Iris pigment epithelial cell (primary cell): ENCODE results near the gene KCNA10.
A peak's percentile ranks its signal among the peaks of the same experiment; 100 is the strongest.

ENCODE experiments used
- DNase-seq: peaks from one replicate; pipeline ENCODE4 v3.0.0-alpha.2; 2011; ENCODE audit warnings: low read depth

Gene KCNA10

GRCh38 chr1:110519125-110519810, at the start of gene KCNA10:
TSS of gene KCNA10 (minus strand) at chr1:110519175. CDS start at chr1:110518787, 388 bp downstream.
- no peak for DNase-seq

GRCh38 chr1:110566836-110567235, 47.9 kb upstream of the KCNA10 start:
- no peak for DNase-seq

DNA sequence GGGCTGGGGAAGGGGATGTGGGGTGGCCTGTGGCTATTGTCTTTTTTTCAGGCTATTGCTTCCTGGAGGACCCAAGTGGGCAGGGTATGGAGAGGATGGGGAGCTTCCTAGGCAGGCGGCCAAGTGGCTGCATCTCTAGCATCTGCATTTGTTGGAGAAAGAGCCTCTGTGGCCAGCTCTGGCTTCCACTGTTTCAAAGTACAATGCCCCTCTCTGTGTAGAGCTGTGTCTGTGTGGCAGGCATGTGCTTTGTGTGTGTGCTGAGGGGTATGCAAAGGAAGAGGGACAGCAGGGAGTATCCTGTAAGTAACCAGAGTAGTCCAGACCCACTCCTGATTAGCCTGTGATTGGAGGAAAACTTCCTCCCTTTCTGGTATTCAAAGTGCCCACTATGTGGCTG, 46.6 kb upstream of the KCNA10 start:
- no peak for DNase-seq

GRCh38 chr1:110563089-110563488, 44.1 kb upstream of the KCNA10 start:
- DNase-seq, result no peak

DNA sequence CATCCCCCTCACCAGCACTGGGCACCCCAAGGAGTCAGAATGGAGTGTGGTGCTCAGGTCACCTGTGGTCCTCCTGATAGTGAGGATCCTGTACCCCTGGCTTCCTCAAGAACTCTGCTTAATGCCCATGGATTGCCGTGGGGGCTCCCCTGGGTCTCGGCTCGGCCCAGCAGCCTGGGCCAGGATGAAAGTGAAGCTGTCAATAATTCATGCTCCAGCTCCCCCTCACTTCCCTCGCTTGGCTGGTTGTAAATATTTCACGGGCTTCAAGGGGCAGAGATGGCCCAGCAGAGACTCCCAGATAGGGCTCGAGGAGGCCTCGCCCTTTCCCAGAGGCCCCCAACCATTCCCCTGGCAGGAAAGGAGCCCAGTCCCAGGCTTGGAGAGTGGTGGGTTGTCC, 42.6 kb upstream of the KCNA10 start:
- DNase-seq, result no peak

DNA sequence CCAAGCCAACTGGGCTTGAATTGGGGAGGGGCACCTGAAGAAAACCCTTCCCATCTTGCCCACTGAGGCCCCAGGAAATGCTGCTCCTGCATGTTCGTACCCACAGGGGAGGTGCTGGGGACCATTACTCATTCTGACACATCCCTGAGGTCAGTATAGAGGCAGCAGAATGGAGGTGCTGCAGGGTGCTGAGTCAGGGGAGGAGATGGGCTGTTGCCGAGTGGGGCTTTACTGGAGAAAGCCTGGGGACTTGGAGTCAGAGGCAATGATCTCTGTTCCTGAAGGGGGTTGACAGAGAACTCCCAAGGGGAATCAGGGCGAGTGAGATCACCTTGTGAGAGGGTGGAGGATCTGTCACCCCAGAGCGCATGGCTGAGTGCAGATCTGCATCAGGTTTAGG, 40.2 kb upstream of the KCNA10 start:
- DNase-seq, result no peak

DNA sequence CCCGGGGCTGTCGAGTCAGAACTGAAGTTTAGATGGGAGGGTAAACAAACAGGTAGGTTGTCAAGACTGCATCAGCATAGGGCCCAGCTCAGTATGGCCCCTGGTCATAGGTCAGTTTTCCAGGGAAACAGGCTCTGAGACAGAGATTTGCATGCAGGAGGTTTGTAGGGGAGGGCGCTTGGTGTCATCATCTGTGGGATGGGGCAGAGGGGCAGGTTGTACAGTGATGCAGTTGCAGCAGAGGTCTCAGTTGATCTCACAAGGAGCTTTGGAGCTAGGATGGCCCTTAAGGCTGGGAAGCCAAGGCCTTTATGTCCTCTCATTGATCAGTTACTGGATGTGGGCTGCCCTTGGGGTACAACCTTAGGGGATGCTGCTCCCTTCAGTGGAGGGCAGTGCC, 38.5 kb upstream of the KCNA10 start:
- DNase-seq, result no peak

DNA sequence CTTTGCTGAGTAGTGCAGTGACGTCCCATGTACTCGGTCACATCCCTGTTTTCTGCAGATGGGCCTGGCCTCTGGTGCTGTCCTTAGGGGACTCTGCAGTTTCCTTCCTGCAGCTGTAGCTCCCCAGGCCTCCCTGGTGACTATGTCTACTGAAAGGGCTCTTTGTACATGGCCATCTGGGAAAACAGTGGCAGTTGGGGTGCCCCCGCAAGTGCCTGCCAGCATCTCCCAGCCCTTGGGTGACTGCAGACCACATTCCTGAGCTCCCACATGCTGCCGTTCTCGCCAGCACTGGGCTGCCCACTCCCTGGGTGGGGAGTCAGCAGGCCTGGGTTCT, 37.5 kb upstream of the KCNA10 start:
- DNase-seq, result no peak

- no peak for DNase-seq
Observed at GRCh38 chr1:110555807-110556470, 37.0 kb upstream of the KCNA10 start.

DNA sequence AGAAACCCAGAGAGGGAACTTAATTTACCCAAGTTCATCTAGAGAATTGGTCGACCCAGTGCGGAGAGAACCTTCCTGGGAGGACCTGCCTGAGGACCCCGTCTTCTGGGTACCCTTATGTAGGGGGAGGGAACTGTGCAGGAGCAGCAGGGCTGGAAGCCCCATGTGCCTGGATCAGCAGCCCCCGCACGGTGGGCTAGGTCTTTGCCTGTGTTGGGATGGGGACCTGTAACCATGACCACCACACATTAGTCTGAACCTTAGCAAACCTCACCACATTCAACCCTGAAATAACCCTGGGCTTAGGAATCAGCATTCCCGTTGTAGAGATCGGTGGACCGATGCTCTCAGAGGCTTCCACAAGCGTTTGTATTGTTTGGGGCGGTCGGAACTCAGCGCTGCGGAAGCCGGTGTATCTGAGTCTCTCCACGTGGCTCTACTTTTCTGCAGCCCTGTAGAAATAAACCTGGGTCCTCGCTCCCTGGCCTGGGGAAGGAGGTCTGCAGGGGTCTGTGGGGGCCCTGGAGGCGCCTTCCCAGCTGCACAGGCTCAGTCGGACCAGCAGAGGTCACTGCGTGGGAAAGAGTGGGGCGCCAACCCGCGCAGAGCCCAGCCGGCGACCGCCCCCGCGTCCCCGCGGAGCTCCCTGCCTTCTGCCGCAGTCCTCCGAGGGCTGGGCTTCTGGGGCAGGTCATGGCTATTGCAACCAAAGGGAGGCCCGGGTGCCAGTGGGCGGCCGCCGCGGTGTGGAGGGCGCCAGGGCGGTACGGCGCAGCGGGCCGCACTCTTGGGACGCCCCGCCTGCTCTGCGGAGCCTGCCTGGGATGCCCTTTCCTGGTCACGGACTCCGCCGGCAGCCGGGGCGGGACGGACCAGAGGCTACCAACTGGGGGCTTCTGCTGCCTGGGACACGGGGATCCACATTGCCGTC, 36.2 kb upstream of the KCNA10 start:
- peak; percentile 22 for DNase-seq

DNA sequence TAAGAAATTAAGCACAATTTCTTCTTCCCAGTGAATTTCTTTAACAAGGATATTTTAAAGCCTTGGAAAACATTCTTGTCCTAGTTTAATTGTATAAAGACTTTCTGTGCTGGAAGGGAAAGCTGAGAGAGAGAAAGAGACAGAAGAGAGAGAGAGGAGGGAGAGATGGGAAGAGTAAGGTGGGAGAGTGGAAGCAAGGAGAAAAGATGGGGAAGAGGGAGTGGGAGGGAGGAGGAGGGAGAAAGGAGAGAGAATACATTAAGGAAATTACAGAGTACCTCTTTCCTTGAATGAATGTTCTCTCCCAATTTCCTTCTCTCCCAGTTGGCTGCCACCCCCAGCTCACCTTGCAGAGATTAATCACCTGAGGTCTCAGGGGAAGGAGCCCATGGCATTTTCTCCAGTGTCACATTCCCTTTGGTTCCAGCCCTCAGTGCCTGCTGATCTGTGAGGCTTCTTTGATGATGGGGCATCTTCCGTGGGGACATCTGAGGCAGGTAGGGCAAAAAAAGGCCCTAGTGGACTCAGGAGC, 32.4 kb upstream of the KCNA10 start:
- no peak for DNase-seq

GRCh38 chr1:110549831-110550230, 30.9 kb upstream of the KCNA10 start:
- no peak for DNase-seq

GRCh38 chr1:110548381-110548780, 29.4 kb upstream of the KCNA10 start:
- DNase-seq, result peak; percentile 43

DNA sequence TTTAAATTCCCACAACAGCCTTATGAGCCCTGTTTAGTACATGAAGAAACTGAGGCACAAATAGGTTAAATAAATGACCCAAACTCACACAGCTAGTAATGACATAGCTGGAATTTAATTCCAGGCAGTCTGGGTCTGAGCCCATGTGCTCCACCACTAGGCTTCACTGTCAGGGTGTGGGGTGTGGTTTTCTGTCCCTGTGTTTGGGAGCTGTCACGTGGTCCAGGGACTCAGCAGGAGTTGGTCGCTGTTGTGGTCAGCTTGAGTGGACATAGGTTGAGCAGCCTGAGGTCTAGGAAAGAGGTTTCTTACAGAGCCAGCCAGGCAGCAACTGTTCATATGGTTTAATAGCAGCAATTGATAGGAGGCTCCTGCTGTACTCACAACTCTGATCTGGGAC, 28.0 kb upstream of the KCNA10 start:
- DNase-seq, result no peak

DNA sequence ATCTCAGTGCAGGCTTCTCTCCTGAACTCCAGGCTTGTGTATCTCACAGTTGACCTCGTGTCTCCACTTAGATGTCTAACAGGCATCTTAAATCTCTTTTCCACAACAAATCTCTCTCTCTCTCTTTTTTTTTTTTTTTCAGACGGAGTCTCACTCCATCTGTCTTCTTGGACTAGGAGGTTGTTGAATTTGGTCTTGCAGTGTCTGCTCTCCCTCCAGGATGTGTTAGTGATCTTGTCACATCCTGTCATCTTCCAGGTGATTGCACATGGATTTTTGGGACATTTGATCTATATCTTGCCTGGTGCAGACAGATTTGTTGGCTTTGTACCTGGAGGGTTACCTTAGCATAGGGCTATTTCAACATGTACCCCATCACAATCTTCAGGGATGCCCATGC, 26.5 kb upstream of the KCNA10 start:
- DNase-seq, result no peak

GRCh38 chr1:110544753-110545152, 25.8 kb upstream of the KCNA10 start:
- DNase-seq, result no peak

DNA sequence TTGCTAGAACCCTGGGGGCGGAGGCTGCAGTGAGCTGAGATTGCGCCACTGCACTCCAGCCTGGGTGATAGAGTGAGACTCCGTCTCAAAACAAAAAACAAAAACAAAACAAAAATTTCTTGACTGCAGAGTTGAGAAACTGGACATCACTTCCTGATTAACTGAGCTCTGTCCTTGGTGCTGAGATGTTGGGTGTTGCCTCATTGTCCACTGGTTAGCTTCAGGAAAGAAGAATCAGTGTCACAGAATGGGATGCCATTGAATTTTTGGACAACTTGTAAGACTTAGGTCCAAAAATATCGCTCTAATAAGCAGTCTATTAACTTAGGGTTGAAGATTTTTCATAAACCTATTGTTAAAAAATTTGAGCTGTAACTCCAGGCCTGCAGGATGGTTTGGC, 23.8 kb upstream of the KCNA10 start:
- peak; percentile 55 for DNase-seq

GRCh38 chr1:110541906-110542395, 23.0 kb upstream of the KCNA10 start:
- no peak for DNase-seq

GRCh38 chr1:110540891-110541685, 22.1 kb upstream of the KCNA10 start:
- no peak for DNase-seq

DNA sequence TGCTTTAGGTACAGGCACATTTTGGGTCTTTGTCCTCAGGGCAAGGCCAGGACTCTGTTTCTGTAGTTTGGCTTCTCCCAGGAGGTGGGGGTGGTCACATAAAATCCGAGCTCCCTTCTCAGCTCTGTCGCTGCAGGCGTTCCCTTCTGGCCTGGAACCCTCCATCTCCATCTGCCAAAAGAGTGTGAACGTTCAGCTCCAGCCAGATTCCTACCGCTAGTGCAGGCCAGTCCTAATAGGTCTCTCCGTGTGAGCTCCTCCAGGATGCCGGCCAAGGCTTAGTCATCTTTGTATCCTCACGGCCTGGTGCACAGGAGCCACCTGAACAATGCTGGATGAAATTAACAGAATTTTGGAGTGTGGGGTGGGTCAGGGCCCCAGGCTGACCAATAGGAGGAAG, 19.9 kb upstream of the KCNA10 start:
- DNase-seq, result no peak

DNA sequence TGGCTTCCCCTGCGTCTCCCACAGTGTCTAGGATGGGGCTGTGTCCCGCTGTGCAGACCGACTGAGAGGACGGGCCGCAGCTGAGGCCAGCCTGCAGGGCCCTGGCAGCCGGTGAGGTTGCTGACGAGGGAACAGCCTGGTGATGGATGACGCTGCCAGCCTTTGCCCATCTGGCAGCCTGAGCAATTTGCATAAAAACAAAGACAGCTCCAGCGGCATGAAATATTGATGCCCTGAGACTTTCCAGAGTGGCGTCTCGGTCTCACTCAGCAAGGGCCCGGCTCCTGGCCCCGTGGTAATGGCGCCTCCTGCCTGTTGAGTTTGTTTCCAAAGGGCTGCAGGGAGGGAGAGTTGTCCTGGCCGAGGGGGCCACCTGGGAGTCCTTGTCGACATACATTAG, 19.1 kb upstream of the KCNA10 start:
- DNase-seq, result no peak

- DNase-seq, result no peak
Observed at GRCh38 chr1:110535985-110536384, 17.0 kb upstream of the KCNA10 start.
